Ovary (tissue), 3 donors: ENCODE measurements around the gene RIPOR3.

Experiments
- POLR2A ChIP-seq: fragments of 450-650 bp; IDR thresholded peaks from one replicate; pipeline ENCODE4 v1.6.1; 2017; ENCODE audit warnings: antibody characterized with exemption, mild to moderate bottlenecking, moderate library complexity
- TF ChIP-seq, protein P1 (sequence below), 3 donors: fragments of 450-650 bp in 2 of 3; fragments of 200-600 bp in 1 of 3; IDR thresholded peaks; one replicate each; pipeline versions ENCODE4 v1.5.1 to v1.8.0; 2016 to 2022; ENCODE audit warnings: antibody characterized with exemption in 3 of 3, mild to moderate bottlenecking in 1 of 3
- donor health status: DM: no; HTN: no; CAD: no.

GRCh38 chr20:50673146-50673465 lies 18.2 kb downstream of the RIPOR3 start:
- TF ChIP-seq, protein P1, sequence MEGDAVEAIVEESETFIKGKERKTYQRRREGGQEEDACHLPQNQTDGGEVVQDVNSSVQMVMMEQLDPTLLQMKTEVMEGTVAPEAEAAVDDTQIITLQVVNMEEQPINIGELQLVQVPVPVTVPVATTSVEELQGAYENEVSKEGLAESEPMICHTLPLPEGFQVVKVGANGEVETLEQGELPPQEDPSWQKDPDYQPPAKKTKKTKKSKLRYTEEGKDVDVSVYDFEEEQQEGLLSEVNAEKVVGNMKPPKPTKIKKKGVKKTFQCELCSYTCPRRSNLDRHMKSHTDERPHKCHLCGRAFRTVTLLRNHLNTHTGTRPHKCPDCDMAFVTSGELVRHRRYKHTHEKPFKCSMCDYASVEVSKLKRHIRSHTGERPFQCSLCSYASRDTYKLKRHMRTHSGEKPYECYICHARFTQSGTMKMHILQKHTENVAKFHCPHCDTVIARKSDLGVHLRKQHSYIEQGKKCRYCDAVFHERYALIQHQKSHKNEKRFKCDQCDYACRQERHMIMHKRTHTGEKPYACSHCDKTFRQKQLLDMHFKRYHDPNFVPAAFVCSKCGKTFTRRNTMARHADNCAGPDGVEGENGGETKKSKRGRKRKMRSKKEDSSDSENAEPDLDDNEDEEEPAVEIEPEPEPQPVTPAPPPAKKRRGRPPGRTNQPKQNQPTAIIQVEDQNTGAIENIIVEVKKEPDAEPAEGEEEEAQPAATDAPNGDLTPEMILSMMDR (IDR thresholded peaks at IDR 0.05): no peak
- no peak for TF ChIP-seq POLR2A
